ENCODE measurements around the gene PEG3.

DNA sequence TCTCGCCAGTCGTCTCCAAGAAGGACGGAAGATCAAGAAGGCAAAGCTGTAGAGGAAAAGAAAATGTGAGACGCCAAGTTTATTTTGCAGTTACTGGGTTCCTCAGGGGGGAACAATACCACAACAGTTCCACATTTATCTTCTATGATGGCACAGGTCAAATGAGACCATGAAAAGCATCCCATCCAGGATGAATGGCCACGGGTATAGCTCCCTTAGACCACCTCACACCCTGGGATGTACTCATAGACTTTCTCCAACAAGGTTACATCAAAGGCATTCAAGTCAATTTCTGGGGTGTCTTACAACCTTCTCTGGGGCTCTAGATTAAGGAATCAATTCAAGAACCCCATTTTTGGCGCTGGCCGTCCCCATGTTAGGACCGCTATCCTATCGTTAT lies 4.5 kb downstream of the PEG3 start:
- TF ChIP-seq, protein P1, sequence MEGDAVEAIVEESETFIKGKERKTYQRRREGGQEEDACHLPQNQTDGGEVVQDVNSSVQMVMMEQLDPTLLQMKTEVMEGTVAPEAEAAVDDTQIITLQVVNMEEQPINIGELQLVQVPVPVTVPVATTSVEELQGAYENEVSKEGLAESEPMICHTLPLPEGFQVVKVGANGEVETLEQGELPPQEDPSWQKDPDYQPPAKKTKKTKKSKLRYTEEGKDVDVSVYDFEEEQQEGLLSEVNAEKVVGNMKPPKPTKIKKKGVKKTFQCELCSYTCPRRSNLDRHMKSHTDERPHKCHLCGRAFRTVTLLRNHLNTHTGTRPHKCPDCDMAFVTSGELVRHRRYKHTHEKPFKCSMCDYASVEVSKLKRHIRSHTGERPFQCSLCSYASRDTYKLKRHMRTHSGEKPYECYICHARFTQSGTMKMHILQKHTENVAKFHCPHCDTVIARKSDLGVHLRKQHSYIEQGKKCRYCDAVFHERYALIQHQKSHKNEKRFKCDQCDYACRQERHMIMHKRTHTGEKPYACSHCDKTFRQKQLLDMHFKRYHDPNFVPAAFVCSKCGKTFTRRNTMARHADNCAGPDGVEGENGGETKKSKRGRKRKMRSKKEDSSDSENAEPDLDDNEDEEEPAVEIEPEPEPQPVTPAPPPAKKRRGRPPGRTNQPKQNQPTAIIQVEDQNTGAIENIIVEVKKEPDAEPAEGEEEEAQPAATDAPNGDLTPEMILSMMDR (conservative IDR thresholded peaks at IDR 0.05; ENCODE audit: low read depth, low read length), result no peak
- TF ChIP-seq, protein P2, sequence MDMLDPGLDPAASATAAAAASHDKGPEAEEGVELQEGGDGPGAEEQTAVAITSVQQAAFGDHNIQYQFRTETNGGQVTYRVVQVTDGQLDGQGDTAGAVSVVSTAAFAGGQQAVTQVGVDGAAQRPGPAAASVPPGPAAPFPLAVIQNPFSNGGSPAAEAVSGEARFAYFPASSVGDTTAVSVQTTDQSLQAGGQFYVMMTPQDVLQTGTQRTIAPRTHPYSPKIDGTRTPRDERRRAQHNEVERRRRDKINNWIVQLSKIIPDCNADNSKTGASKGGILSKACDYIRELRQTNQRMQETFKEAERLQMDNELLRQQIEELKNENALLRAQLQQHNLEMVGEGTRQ (IDR thresholded peaks at IDR 0.05; ENCODE audit: low read depth, low read length), result no peak
- TF ChIP-seq POLR2A (IDR thresholded peaks at IDR 0.05; ENCODE audit: low read depth, low read length) (no peak), MAZ (IDR thresholded peaks at IDR 0.05; ENCODE audit: borderline replicate concordance, low read depth, low read length) (no peak), FOS (IDR thresholded peaks at IDR 0.05; ENCODE audit: low read depth, low read length) (no peak), NFE2L2 (IDR thresholded peaks at IDR 0.05; ENCODE audit: low read depth, low read length) (no peak), BHLHE40 (IDR thresholded peaks at IDR 0.05; ENCODE audit: low read depth, low read length) (no peak), CEBPB (IDR thresholded peaks at IDR 0.05; ENCODE audit: low read depth, low read length) (no peak), MAFK (IDR thresholded peaks at IDR 0.05; ENCODE audit: low read depth, low read length) (no peak), CHD1 (IDR thresholded peaks at IDR 0.05; ENCODE audit: low read depth, low read length) (no peak), RCOR1 (IDR thresholded peaks at IDR 0.05; ENCODE audit: insufficient replicate concordance, low read length) (no peak), MXI1 (IDR thresholded peaks at IDR 0.05; ENCODE audit: borderline replicate concordance, low read depth, low read length) (no peak)
- TF ChIP-seq, protein P3, sequence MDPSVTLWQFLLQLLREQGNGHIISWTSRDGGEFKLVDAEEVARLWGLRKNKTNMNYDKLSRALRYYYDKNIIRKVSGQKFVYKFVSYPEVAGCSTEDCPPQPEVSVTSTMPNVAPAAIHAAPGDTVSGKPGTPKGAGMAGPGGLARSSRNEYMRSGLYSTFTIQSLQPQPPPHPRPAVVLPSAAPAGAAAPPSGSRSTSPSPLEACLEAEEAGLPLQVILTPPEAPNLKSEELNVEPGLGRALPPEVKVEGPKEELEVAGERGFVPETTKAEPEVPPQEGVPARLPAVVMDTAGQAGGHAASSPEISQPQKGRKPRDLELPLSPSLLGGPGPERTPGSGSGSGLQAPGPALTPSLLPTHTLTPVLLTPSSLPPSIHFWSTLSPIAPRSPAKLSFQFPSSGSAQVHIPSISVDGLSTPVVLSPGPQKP (IDR thresholded peaks at IDR 0.05; ENCODE audit: borderline replicate concordance, low read depth, low read length), result no peak

Measured in IMR-90 (cell line).